ENCODE measurements around the gene FAM240B. TPM values are rescaled to one million over a fixed set of nuclear protein-coding genes. Genes with fewer than 3 reads are reported as not detected.

FAM240B gene
- total and polyA plus RNA-seq, 4 donors = not detected

GRCh38 chr9:38673399-38674193 is 46.3 kb downstream of the FAM240B start:
- WGBS = 95% methylated on average over 19 of the region's 19 CpGs
- TF ChIP-seq NR2F2 (IDR thresholded peaks at IDR 0.05) (no peak), YY1 (IDR thresholded peaks at IDR 0.05) (no peak), FOXA1 (IDR thresholded peaks at IDR 0.05) (no peak), HNF4A (conservative IDR thresholded peaks at IDR 0.05) (no peak), GABPA (IDR thresholded peaks at IDR 0.05 in 1 of 2, conservative IDR thresholded peaks at IDR 0.05 in 1 of 2) (no peak), MAX (IDR thresholded peaks at IDR 0.05) (no peak), JUND (IDR thresholded peaks at IDR 0.05) (no peak), SP1 (IDR thresholded peaks at IDR 0.05) (no peak), ZBTB33 (IDR thresholded peaks at IDR 0.05) (no peak), RXRA (IDR thresholded peaks at IDR 0.05) (no peak), TAF1 (conservative IDR thresholded peaks at IDR 0.05) (no peak), EGR1 (IDR thresholded peaks at IDR 0.05; ENCODE audit: low read depth in 2 of 2) (no peak), HNF4G (IDR thresholded peaks at IDR 0.05) (no peak), RAD21 (IDR thresholded peaks at IDR 0.05) (no peak), FOXA2 (IDR thresholded peaks at IDR 0.05) (no peak)
- no peaks in the 10 kb centered on the region for H3K27me3 ChIP-seq (ENCODE audit: control insufficient read depth in 4 of 4, insufficient read depth in 4 of 4, low read length in 3 of 4)

GRCh38 chr9:38671748-38672147 is 48.2 kb downstream of the FAM240B start:
- 88% methylated on average over 5 of the region's 5 CpGs for WGBS
- no peak for TF ChIP-seq RXRA (IDR thresholded peaks at IDR 0.05)
- TF ChIP-seq CTCF (IDR thresholded peaks at IDR 0.05; ENCODE audit: low read depth, low read length, missing input control) = no peak
- no peak for TF ChIP-seq FOXA2 (IDR thresholded peaks at IDR 0.05)
- no peak for TF ChIP-seq RAD21 (IDR thresholded peaks at IDR 0.05)
- no peak for TF ChIP-seq REST (IDR thresholded peaks at IDR 0.05)
- no peak for TF ChIP-seq NR2F2 (IDR thresholded peaks at IDR 0.05)
- Histone ChIP-seq H3K36me3 (ENCODE audit: control insufficient read depth in 4 of 4, insufficient read depth in 3 of 4, low read depth in 1 of 4, low read length in 3 of 4) (no peaks in the 10 kb centered on the region), H3K9ac (ENCODE audit: low read depth in 1 of 2, low read length in 2 of 2) (no peak overlapping the region), H3K9me3 (ENCODE audit: control insufficient read depth in 4 of 4, low read length in 3 of 4) (no peaks in the 10 kb centered on the region), H3K4me3 (ENCODE audit: low read depth in 1 of 3, low read length in 3 of 3) (no peak overlapping the region), H3K27ac (ENCODE audit: low read depth in 1 of 2, low read length in 2 of 2) (no peak overlapping the region), H3K4me1 (ENCODE audit: control insufficient read depth in 4 of 4, insufficient read depth in 4 of 4, low read length in 3 of 4) (peaks cover 0 to 3% (median 0%) of the 10 kb centered on the region in 4 donors), H3K27me3 (ENCODE audit: control insufficient read depth in 4 of 4, insufficient read depth in 4 of 4, low read length in 3 of 4) (no peaks in the 10 kb centered on the region)
- no peak for DNase-seq (ENCODE audit: low spot score)

More at GRCh38 chr9:38673399-38674193, 46.3 kb downstream of the FAM240B start:
- Histone ChIP-seq H3K36me3 (ENCODE audit: control insufficient read depth in 4 of 4, insufficient read depth in 3 of 4, low read depth in 1 of 4, low read length in 3 of 4) (no peaks in the 10 kb centered on the region), H3K4me3 (ENCODE audit: low read depth in 1 of 3, low read length in 3 of 3) (no peak overlapping the region), H3K27ac (ENCODE audit: low read depth in 1 of 2, low read length in 2 of 2) (no peak overlapping the region), H3K9ac (ENCODE audit: low read depth in 1 of 2, low read length in 2 of 2) (no peak overlapping the region), H3K9me3 (ENCODE audit: control insufficient read depth in 4 of 4, low read length in 3 of 4) (no peaks in the 10 kb centered on the region), H3K4me1 (ENCODE audit: control insufficient read depth in 4 of 4, insufficient read depth in 4 of 4, low read length in 3 of 4) (peaks cover 0 to 3% (median 0%) of the 10 kb centered on the region in 4 donors)
- DNase-seq (ENCODE audit: low spot score) = no peak

Data from liver (tissue), 9 donors.